ENCODE data around the gene DOP1B.

DNA sequence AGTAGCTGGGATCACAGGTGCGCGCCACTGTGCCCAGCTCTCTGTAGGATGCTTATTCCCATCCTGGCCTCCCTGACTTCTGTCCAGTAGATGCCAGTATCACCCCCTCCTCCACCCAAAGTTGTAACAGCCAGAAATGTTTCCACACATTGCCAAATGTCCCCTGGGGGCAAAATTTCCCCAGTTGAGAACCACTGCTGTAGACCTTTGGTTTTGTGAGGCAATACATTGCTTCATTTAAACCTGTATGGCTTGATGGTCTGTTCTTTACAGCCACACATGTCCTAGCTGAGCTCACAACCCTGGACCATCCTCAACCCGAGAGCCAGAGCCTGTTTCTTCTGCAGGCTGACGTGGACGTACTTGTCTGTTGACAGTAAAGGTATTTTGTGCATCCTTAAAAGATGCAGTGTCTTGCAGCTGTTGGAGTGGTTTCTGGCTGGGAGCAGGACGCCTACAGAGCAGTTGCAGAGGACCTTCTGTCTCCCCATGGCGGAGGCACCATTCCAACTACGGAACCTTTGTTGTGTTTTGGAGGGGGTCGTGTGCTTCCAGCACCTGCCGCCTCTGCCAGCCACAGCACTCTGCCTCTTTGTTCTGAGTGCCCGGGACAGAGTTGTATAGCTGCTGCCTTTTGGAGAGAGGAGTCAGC is 26.6 kb downstream of the DOP1B start:
- TF ChIP-seq GATA3 (IDR thresholded peaks at IDR 0.05; ENCODE audit: low read depth, low read length) (no peak), GATA2 (IDR thresholded peaks at IDR 0.05; ENCODE audit: low read depth, low read length) (no peak)
